ENCODE measurements around the gene CLEC4C.

DNA sequence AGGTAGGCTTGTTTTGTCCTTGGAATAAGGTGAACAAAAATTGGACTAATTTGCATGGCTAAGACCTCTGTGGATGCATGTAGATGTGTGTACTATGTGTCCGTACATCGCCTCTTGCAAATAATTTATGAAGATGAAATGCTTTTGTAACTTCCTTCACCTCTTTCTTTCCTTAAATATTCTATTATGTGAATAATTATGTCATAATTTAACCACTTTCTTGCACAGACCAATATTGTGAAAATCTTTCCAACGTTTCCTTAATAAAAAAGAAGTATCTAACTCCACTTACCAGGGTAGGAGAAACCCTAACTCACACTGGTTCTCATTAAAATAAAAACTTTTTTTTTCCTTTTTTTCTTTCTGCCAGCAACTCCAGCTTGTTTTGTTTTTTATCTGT, 46.0 kb upstream of the CLEC4C start:
- no peak for TF ChIP-seq POLR2A (IDR thresholded peaks at IDR 0.05)
- TF ChIP-seq, protein P1, sequence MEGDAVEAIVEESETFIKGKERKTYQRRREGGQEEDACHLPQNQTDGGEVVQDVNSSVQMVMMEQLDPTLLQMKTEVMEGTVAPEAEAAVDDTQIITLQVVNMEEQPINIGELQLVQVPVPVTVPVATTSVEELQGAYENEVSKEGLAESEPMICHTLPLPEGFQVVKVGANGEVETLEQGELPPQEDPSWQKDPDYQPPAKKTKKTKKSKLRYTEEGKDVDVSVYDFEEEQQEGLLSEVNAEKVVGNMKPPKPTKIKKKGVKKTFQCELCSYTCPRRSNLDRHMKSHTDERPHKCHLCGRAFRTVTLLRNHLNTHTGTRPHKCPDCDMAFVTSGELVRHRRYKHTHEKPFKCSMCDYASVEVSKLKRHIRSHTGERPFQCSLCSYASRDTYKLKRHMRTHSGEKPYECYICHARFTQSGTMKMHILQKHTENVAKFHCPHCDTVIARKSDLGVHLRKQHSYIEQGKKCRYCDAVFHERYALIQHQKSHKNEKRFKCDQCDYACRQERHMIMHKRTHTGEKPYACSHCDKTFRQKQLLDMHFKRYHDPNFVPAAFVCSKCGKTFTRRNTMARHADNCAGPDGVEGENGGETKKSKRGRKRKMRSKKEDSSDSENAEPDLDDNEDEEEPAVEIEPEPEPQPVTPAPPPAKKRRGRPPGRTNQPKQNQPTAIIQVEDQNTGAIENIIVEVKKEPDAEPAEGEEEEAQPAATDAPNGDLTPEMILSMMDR (IDR thresholded peaks at IDR 0.05) = no peak
